Activated naive CD4-positive, alpha-beta T cell treated with anti-CD3 and anti-CD28 coated beads, Interleukin-2, amount 50 U/mL, for 16 hours (primary cell): ENCODE measurements around the gene AQP2.
"Not testable (repeated sequence)": the region's sequence is repeated elsewhere in the genome, so short reads cannot be mapped to it uniquely, and the experiment has no call there.

Experiments
- DNase-seq: peaks from one replicate; pipeline ENCODE4 v3.0.0-alpha.2; 2020

The AQP2 gene

DNA sequence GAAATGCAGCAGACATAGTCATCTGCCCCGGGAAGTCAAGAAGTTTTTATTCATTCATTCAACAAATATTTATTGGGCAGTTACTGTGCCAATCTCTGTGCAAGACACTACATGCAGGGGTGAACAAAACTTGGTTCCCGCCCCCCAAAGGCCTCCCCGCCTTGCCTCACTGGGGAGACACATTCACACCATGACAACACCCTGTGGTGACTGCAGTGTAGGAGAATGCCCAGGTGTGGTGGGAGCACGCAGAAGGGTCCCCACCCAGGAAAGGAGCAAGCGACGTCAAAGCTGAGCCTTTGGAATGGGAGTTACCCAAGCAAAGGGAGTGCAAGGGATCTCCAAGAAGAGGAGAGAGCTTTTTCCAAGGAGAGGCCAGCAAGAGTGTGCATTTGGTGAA is 20.6 kb downstream of the AQP2 start:
- DNase-seq, result no peak

DNA sequence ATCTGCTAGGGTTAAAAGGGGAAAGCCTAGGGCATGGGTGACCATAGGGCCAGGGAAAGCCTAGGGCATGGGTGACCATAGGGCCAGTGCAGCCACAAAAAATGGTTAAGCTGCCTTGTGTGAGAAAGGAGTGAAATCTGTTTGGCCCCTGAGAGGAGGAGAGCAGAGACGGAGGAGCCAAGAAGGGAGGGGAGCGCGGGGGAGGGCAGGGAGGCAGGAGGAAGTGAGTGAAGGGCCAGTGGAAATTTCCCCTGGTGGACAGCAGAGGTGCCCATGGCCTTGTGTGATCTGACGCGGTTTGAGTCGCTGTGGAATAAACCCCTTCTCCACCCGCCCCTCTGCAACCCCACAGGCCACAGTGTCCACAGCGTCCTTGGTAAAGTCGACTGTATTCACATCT is 21.6 kb downstream of the AQP2 start:
- DNase-seq, result no peak

DNA sequence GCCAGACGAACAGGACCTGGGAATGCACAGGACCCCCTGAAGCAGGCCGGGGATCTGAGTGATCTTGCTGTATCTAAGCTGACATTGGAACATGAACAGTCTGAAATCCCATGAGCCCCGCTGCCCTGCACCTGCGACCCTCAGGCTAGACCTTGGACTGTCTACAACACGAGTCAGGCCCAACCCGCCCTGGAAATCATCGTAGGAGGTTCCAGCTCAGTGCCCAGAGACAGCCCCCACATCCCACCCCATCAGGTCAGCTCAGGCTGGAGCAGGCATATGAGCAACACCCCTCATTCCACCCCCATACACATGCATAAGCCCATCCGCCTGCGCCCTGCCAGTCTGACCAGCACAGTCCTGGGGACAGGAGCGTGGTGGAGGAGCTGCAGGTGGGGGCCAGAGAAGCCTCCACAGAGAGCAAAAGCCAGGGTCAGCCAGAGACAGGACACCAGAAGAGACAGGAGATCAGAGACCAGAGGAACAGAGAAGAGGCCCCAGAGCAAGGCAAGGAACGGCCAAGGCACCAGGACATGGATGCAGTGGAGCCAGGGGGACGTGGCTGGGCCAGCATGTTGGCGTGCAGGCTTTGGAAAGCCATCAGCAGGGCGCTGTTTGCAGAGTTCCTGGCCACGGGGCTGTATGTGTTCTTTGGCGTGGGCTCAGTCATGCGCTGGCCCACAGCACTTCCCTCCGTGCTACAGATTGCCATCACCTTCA is 22.3 kb downstream of the AQP2 start, which contains the start of gene AQP6:
AQP6 (plus strand) TSS at position 307 of the 720 bp plus-strand sequence; CDS start at position 534, 227 bp downstream.
- no peak for DNase-seq

DNA sequence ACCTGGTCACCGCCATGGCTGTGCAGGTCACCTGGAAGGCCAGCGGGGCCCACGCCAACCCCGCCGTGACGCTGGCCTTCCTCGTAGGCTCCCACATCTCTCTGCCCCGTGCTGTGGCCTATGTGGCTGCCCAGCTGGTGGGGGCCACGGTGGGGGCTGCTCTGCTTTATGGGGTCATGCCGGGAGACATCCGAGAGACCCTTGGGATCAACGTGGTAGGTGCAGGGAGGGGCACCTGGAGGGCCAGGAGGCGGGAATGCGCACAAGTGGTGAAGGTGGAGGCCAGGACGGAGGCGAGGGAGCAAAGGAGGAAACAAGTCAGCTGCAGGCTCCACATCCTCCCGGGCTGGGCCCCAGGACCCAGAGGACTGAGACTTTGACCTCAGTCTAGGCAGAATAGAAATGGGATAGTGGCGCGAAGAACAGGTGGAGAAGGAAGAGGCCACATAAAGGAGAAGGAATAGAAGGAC is 22.9 kb downstream of the AQP2 start:
- no peak for DNase-seq

DNA sequence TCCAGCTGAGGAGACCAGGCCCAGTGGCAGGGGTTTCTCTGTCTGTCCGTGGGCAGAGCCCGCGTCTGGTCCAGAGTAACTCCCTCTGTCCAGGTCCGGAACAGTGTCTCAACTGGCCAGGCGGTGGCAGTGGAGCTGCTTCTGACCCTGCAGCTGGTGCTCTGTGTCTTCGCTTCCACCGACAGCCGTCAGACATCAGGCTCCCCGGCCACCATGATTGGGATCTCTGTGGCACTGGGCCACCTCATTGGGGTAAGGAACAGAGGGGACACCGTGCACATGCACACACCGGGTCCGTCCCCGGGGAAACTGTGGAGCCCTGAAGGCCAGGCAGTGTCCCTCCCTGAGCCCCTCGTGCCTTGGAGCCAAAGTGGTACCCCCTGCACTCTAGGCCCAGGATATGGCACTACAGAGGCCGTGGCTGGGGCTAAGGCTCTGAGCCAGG is 23.7 kb downstream of the AQP2 start:
- DNase-seq, result no peak

DNA sequence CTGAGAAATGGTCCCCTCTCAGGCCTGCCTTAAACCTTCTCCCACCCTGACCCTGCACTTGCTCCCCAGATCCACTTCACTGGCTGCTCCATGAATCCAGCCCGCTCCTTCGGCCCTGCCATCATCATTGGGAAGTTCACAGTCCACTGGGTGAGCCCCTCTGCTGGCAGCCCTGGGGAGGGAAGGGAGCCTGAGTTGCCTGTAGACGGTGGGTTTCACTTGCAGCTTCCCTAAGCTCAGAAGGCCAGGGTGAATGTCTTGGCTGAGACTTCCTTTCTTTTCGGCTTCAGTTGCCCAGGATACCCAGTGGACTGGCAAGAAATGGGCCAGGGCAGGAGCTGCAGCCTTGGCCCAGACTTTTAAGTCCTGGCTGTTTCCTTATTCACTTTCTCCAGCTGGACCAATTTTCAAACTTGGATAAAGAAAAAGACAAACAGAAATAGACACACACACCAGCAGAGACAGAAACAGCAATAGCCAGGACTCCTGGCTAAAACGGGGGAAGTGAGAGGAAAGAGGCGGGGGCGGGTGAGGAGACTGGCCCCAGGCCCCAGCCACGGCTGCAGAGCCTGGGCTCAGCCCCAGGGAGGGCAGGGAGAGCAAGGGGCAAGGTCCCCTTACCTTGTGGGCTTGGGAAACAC is 24.3 kb downstream of the AQP2 start:
- DNase-seq, result no peak

DNA sequence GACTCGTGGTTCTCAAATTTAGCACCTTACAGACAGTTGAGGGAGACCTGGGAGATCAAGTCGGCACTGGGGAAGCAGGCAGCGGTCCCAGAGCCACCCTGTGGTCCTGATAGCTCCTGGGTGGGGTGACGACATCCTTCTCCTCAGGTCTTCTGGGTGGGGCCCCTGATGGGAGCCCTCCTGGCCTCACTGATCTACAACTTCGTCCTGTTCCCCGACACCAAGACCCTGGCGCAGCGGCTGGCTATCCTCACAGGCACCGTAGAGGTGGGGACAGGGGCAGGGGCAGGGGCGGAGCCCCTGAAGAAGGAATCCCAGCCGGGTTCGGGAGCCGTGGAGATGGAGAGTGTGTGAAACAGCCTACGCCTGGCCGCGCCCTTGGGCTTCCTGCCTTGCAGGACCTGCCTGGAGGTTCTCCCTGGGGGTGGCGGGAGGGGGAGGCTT is 24.8 kb downstream of the AQP2 start:
- DNase-seq, result no peak

DNA sequence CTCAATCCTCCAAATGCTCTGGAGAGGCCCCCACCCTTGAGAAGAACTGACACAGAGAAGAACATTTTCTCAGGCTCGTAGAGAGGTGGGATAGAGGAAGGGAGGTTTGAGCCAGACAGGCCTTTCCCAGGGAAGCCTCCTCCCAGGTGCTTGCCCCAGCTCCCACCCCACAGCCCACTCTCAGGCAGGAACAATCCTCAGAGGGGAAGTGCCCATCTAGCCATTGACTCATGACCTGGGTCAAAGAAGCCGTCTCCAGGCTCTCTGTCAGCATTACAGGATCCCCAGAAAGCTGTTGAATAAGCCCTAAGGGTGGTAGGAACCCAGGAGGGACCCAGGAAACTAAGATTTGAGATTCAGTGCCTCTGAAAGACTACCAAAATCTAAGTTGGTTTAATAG is 26.0 kb downstream of the AQP2 start:
- no peak for DNase-seq

DNA sequence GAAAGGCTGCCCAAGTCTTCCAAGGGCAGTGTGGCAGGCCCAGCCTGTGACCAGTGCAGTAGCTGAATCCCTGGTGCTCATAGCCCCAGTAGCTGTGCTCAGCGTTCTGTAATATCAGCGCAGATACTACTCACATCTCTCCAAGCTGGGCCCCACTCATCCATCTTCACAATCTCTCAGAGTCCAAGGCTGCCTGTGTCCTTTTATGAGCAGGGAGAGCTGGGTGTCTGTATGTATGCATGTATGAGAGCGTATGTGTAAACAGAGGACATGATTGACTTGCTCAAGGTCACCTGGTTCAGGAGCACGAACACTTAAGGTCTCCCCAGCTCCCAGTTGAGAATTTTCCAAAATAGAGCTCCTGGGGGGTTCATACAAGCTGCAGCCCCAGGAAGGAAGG is 27.6 kb downstream of the AQP2 start:
- DNase-seq, result no peak

DNA sequence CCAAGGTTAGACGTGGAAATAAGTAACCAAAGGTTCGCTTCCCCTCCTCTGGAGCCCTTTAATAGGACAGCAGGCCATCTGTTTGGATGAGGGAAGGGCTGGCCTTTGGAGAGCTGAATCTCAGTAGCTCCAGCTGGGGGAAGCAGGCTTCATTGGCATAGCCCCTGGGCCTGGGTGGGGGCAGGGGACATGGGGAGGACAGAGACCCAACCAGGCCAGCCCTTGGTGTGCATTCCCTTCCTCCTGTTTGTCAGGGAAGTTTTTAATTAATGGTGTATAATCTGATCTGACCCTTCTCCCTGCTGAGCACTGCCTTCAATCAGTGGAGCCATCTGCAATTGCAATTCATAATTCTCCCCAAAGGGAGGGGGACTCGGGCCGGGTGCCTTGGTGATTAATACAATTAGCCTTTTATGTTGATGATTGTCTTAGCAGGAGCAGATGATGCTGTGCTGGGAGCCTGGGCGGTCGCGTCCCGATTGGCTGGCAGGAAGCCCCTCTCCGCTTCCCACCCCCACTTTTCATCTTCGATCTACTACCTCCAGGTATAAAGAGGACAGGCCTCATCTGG is 28.6 kb downstream of the AQP2 start:
- DNase-seq, result no peak

DNA sequence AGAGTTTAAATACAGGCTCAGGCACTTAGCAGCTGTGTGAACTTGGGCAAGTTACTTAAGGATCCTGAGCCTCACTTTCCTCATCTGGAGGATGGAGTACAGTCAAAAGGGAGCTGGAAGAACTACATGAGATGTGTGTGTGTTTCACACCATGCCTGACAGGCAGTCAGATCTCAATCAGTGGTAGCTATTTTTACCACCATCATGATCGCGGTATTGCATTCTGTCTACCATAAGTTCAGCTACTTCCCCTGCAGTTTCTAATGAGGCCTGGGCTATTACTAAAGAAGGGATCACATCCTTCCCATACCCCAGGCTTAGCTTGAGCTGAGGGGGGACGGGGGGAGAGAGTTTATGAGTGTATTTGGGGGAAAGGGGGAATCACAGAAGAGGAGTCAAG is 29.3 kb downstream of the AQP2 start:
- no peak for DNase-seq

DNA sequence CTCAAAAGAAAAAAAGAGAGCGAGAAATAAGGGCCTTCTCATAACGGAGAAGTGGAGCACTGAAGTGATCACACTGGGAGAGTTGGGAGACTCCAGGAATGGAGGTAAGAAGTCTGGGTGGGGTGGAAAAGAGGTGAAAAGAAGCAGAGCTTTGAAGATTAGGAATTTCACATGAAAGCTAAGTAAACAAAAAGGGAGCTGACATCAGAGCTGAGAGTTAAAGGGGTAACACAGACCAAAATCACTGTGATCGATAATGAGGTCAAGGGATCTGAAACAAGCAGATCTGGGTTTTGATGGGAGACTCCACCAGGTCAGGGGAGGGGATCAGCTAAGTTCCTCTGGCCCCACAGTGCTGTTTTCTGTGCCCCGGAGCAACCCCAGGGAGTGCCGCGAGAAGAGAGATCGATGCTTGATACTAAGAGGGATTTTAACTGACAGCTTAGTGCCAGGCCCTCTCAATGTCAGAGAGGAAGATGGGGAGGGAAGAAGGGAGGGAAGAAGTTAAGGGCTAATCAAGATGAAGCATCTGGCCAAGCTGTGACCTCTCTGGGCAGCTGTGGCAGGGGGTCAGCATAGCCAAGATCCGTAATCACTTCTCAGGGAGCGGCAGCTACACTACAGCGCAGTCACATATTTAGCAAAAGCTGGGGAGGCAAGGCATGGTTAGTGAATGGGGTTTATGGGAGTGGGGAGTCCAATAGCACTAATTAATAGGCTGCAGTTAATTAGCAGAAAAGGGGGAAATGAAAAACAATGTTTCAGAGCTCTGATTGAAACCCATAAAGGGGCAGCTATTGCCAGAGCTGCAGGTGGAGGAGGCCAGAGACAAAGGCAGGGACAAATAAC is 30.2 kb downstream of the AQP2 start:
- no peak for DNase-seq

DNA sequence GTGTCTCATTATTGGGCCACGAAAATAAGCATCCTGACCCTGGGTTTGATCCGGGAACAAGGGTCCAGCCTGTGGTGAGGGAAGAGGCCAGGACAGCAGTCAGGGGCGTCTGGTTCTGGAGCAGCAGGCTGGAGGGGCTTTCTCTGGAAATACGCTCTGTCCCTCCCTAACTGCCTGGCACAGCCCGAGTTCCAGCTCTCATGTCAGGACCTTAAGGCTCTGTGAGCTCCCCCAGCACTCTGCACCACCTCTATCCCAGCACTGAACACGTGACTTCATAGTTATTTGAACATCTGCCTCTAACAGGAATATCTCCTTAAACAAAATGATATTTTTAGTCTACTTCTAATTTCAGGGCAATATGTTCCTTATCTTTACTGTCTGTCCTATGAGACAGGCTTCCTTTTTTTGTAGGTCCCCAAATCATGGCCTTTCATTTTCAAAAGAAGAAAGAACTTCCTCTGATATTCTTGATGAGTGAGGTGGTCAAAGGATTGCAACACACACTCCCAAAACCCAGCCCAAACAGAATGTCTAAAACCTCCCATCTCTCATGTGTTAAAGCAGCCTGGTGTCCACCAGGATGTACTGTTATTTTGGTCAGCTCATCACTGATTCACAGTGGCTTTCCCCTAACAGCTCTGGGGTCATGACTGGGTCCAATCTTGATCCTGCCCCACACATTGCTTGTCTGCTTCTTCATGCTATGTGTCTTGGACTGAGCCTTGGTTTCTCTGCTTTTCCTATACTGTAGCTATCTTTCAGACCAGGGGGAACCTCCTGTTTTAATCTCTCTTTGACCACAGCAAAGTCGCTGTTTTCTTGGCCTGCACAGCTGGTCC is 31.9 kb downstream of the AQP2 start:
- no peak for DNase-seq

DNA sequence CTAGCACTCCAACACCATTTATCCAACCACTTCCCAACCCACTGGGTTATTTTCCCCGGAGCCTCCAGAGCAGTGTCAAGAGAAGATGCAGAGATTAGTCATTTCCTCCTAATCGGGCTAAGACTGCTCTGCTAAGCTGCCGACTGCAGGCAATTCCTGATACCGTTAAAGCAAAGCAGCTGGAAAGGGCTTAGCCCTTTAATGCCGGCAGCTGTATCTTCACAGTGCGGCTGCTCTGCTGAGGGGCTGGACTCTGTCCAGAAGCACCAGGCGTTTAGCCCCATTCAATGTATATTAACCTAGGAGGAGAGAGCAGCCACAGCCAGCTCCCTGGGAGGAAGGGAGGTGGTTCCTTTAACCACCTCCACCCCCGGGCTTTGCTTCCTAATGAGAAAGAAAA is 33.4 kb downstream of the AQP2 start:
- no peak for DNase-seq

DNA sequence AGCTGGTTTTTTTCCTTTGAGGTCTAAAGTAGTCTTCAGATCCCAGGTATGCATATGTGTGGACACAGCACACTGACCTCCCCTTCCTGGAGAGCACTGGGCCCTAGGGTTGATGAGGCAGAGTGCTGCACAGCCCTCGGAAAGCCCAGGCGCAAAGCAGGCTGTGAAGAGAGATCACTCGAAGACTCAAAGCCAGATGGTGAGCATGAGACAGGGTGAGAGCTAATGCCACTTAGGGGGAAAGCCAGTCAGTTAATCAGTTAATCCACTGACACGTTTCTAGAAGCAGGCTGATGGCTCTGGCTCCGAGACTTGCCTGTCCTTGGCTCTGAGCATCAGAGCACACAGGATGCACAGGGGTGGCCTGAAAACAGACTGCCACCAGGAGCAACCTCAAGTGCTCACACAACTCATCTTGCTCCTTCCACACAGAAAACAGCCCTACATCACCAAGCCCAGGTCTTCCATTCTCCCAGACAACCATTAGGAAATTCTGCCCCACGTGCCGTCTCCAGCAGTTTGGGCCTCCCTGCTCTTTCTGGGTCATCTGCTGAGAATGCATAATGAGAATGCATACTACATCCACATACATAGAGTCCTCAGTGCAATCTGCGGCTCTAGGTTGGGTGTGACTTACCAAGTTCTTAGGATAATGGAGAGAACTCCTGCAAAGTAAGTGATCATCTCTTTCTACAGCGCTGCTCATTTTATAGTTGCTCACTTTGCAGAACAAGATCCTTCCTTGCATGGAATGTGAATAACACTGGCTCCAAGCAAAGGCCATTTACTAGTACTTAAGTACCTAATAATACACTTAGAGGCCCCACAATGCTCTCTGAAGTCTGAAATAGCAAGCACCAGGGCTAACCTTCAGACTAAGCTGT is 34.2 kb downstream of the AQP2 start:
- DNase-seq, result no peak

DNA sequence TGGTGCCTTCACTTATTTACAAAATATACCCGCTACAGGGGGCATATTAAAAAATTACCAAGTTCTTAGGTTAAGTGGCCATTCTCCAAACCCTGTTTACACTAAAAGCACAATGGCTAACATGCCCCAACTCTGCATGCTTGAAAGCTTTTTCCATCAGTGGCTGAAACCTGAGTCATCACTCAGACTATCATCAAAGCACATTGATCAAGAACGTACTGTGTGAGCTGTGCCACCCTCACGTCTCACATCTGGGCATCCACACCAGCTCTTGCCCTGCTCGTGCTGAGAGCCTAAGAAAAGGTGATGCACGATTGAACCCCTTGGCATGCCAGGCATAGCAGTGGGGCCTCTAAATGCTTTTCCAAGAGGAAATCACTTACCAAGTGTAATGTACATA is 35.4 kb downstream of the AQP2 start:
- DNase-seq, result no peak

DNA sequence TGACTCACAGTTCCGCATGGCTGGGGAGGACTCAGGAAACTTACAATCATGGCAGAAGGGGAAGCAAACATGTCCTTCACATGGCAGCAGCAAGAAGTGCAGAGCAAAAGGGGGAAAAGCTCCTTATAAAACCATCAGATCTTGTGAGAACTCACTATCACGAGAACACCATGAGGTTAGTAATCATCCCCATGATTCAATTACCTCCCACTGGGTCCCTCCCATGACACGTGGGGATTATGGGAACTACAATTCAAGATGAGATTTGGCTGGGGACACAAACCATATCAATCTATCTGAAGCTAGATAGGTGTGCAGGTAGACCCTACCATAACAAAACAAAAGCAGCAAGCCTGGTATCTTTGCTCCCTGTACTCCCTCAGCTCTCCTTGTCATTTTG is 35.9 kb downstream of the AQP2 start:
- DNase-seq, result not testable (repeated sequence)

DNA sequence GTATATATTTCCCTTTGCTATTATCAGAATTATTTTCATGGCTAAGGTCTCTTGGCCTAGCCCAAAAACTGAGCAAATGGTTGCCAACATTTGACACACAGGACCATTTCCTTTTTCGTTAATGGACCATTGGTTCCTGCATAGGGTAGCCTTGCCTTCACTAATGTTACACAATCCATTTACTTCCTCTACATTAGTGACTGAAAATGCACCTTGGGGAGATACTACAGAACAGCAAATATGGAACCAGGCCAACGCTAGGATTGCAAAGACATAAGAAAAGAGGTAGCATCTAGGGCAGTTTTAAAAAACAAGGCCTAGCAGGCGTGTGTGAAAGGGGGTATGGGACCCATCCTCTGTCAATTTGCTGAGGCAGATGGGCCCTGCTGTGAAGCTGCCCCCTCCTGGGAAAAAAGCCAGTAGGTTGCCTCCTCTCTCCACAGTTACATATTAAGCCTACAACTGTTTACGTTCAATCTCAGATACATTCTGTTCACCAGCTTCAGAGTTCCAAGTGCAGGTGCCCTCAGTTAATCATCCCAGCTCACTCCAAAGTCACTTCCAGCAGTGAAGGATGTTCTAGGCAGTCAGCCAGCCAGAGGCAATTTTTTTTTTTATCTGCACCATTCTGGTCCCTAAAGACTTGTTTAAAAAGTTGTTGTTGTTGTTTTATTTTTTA is 37.2 kb downstream of the AQP2 start:
- DNase-seq, result no peak

DNA sequence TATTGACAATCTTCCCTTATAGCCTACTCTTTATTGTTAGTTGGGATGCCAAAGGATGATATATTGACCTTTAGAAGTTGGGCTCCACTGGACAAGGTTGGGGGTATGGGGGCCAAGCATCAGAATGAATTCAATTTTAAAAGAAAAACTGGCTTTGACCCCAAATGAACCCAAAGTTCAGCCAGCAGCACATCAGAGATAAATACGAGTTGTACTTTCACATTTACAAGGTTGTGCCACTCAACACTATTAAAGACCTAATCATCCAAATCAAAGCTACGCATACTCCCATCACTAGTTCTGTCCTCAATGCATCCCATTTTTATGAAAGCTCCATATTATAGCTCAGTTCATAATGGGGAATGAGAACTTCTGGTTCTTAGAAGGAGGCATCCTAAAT is 38.9 kb downstream of the AQP2 start:
- not testable (repeated sequence) for DNase-seq

DNA sequence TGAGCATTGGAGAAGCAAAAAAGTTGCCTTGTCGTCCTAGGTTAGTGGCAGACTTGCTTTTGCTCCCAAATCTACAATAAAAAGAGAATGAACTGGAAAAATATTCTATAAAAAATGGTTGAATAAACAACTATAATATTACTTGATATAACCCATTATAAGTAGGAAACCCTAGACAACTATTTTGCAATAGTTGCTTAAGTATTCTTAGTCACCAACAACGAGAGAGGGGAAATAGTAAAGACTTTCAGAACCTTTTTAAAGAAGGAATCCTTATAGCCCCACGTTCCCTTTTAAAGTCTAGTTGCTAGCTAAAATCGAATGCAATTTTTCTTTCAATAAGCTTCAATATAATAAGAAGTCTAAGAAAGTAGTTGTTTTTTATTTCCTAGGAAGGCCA is 39.7 kb downstream of the AQP2 start:
- no peak for DNase-seq

DNA sequence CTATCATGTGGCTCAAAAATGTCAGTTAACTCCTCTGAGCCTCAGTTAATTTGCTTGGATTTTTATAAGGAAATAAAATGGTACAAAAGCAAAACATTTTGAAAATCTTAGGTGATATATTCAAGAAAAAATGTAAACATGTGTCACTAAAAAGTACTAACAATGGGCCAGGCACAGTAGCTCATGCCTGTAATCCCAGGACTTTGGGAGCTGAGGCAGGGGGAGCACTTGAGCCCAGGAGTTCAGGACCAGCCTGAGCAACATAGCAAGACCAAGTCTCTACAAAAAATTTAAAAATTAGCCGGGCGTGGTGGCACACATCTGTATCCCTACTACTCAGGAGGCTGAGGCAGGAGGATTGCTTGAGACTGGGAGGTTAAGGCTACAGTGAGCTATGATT is 47.9 kb downstream of the AQP2 start:
- DNase-seq, result no peak
